OCI-LY1 (cell line): ENCODE results near the gene LSMEM2.
A peak's percentile ranks its signal among the peaks of the same experiment; 100 is the strongest.

ENCODE experiments used
- H2AFZ ChIP-seq: fragments of 200-600 bp; sonication (generic), shearing (Covaris generic); 2 replicates; pipeline ENCODE4 v1.6.0; 2014; ENCODE audit warnings: antibody characterized with exemption, mild to moderate bottlenecking, low read length
- H3F3A ChIP-seq: fragments of 200-600 bp; sonication (generic), shearing (Covaris generic); 2 replicates; pipeline ENCODE4 v1.6.0; 2014; ENCODE audit warnings: mild to moderate bottlenecking, antibody characterized with exemption, low read length, moderate library complexity; ENCODE audit not compliant: insufficient read depth
- H3K27ac ChIP-seq: fragments of 200-600 bp; sonication (generic); 2 replicates; pipeline ENCODE4 v1.5.1; 2014; ENCODE audit warnings: low read length, mixed run types, mild to moderate bottlenecking, low read depth; ENCODE audit not compliant: poor library complexity, severe bottlenecking
- H3K27me3 ChIP-seq: fragments of 200-600 bp; sonication (generic); 2 replicates; pipeline ENCODE4 v1.6.0; 2014; ENCODE audit warnings: antibody characterized with exemption, mild to moderate bottlenecking, low read length, moderate library complexity; ENCODE audit not compliant: insufficient read depth
- H3K36me3 ChIP-seq: fragments of 200-600 bp; sonication (generic); 2 replicates; pipeline ENCODE4 v1.6.1; 2014; ENCODE audit warnings: mild to moderate bottlenecking, antibody characterized with exemption, low read length, moderate library complexity, mixed read lengths; ENCODE audit not compliant: insufficient read depth
- H3K4me1 ChIP-seq: fragments of 200-600 bp; sonication (generic); 2 replicates; pipeline ENCODE4 v1.5.1; 2014; ENCODE audit warnings: mild to moderate bottlenecking, low read length, moderate library complexity; ENCODE audit not compliant: insufficient read depth, severe bottlenecking
- H3K4me2 ChIP-seq: fragments of 200-600 bp; sonication (generic), shearing (Covaris generic); 2 replicates; pipeline ENCODE4 v1.6.1; 2014; ENCODE audit warnings: low read length
- H3K4me3 ChIP-seq: fragments of 200-600 bp; sonication (generic); 2 replicates; pipeline ENCODE4 v1.5.1; 2014; ENCODE audit warnings: low read length, low read depth, mild to moderate bottlenecking, mixed read lengths; ENCODE audit not compliant: poor library complexity, severe bottlenecking
- H3K79me2 ChIP-seq: fragments of 200-600 bp; shearing (Covaris generic); 2 replicates; pipeline ENCODE4 v1.6.1; 2016; ENCODE audit warnings: mixed run types, low read length, mixed read lengths; ENCODE audit not compliant: insufficient read depth
- H3K9ac ChIP-seq: fragments of 200-600 bp; sonication (generic), shearing (Covaris generic); 2 replicates; pipeline ENCODE4 v1.6.1; 2014; ENCODE audit warnings: mild to moderate bottlenecking, low read length, mixed read lengths
- H3K9me2 ChIP-seq: fragments of 200-600 bp; sonication (generic), shearing (Covaris generic); 2 replicates; pipeline ENCODE4 v1.6.1; 2014; ENCODE audit warnings: low read depth, mild to moderate bottlenecking, low read length, mixed read lengths
- H3K9me3 ChIP-seq: fragments of 200-600 bp; shearing (Covaris generic); 2 replicates; pipeline ENCODE4 v1.6.1; 2014; ENCODE audit warnings: low read length, mixed read lengths
- H4K20me1 ChIP-seq: fragments of 200-600 bp; sonication (generic), shearing (Covaris generic); 2 replicates; pipeline ENCODE4 v1.6.0; 2016; ENCODE audit warnings: mild to moderate bottlenecking, low read length; ENCODE audit not compliant: insufficient read depth
- EZH2 ChIP-seq: fragments of 200-600 bp; sonication (generic), shearing (Covaris generic); IDR thresholded peaks from 2 replicates; pipeline ENCODE4 v1.8.0; 2017; ENCODE audit warnings: borderline replicate concordance, mixed run types, mild to moderate bottlenecking, antibody characterized with exemption, low read length, moderate library complexity, mixed read lengths
- TF ChIP-seq, protein P1 (sequence below): fragments of 200-600 bp; sonication (generic), shearing (Covaris generic); IDR thresholded peaks from 2 replicates; pipeline ENCODE4 v1.5.1; 2017; ENCODE audit warnings: mild to moderate bottlenecking, antibody characterized with exemption, low read length, moderate library complexity, mixed read lengths

LSMEM2 gene

DNA sequence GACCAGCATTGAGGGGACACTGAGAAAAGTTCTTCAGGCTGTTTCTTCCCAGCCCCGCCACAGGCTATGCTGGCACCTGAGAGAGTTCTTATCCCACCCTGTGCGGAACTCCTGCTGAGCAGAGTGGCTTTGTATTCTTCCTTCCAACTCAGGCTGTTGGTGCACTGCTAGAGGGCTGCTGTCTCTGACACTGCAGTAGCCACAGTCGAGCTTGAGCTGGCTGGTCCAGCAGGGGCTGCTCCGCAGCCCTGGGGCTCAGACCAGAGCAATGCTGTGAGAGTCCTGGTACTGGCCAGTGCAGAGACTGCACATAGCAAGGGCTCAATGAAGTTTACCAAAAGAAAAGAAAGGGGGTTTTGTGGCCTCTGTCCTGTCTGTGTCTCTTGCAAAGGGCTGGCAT, 39.2 kb upstream of the LSMEM2 start:
- no peak for TF ChIP-seq EZH2
- TF ChIP-seq, protein P1, sequence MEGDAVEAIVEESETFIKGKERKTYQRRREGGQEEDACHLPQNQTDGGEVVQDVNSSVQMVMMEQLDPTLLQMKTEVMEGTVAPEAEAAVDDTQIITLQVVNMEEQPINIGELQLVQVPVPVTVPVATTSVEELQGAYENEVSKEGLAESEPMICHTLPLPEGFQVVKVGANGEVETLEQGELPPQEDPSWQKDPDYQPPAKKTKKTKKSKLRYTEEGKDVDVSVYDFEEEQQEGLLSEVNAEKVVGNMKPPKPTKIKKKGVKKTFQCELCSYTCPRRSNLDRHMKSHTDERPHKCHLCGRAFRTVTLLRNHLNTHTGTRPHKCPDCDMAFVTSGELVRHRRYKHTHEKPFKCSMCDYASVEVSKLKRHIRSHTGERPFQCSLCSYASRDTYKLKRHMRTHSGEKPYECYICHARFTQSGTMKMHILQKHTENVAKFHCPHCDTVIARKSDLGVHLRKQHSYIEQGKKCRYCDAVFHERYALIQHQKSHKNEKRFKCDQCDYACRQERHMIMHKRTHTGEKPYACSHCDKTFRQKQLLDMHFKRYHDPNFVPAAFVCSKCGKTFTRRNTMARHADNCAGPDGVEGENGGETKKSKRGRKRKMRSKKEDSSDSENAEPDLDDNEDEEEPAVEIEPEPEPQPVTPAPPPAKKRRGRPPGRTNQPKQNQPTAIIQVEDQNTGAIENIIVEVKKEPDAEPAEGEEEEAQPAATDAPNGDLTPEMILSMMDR, result no peak
- Histone ChIP-seq H3K27ac (no peak overlapping the region), H3K9ac (no peak overlapping the region; the same call in 1 of the 2 replicates)

DNA sequence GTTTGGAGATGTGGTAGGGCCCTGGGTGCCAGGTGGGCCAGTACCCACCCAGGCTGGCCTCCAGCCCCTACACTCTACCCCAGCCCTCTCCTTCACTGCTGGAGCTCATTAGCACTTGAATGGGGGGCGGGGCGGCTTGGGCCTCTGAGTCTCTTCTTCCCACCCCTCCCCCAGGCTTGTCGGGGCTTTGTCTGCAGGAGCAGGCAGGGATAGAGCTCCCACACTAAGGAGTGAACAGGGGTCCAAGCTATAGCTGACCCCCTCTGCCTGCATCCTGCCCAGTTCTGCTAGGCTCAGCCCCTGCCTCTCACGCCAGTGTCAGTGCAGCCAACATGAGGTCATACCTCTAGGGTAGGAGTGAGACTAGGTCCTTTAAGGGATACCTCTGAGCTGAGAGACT, 37.7 kb upstream of the LSMEM2 start:
- TF ChIP-seq, protein P1, result no peak
- TF ChIP-seq EZH2, result no peak
- no peaks in the 10 kb centered on the region for H4K20me1 ChIP-seq
- peaks cover 28% of the 10 kb centered on the region for H3K79me2 ChIP-seq
- no peaks in the 10 kb centered on the region for H3K9me3 ChIP-seq
- H3K4me3 ChIP-seq, result no peak overlapping the region
- H3F3A ChIP-seq, result no peaks in the 10 kb centered on the region
- H3K4me1 ChIP-seq, result peaks cover 62% of the 10 kb centered on the region
- H3K9ac ChIP-seq, result no peak overlapping the region; the same call in 1 of the 2 replicates
- H3K36me3 ChIP-seq, result peaks cover 9% of the 10 kb centered on the region; the same call in 1 of the 2 replicates
- no peak overlapping the region for H2AFZ ChIP-seq
- H3K4me2 ChIP-seq, result peak overlapping the region; percentile 45; the same call in 1 of the 2 replicates
- H3K9me2 ChIP-seq, result no peaks in the 10 kb centered on the region
- no peaks in the 10 kb centered on the region for H3K27me3 ChIP-seq
- H3K27ac ChIP-seq, result peak overlapping the region; percentile 85

More for the DNA sequence above, 39.2 kb upstream of the LSMEM2 start:
- Histone ChIP-seq H3K36me3 (peaks cover 9% of the 10 kb centered on the region; the same call in 1 of the 2 replicates), H3K9me3 (no peaks in the 10 kb centered on the region), H2AFZ (no peak overlapping the region), H3K27me3 (no peaks in the 10 kb centered on the region), H3K4me1 (peaks cover 61% of the 10 kb centered on the region), H3F3A (no peaks in the 10 kb centered on the region), H3K79me2 (peaks cover 28% of the 10 kb centered on the region), H4K20me1 (no peaks in the 10 kb centered on the region), H3K4me3 (no peak overlapping the region), H3K9me2 (no peaks in the 10 kb centered on the region), H3K4me2 (no peak overlapping the region; the same call in 1 of the 2 replicates)

DNA sequence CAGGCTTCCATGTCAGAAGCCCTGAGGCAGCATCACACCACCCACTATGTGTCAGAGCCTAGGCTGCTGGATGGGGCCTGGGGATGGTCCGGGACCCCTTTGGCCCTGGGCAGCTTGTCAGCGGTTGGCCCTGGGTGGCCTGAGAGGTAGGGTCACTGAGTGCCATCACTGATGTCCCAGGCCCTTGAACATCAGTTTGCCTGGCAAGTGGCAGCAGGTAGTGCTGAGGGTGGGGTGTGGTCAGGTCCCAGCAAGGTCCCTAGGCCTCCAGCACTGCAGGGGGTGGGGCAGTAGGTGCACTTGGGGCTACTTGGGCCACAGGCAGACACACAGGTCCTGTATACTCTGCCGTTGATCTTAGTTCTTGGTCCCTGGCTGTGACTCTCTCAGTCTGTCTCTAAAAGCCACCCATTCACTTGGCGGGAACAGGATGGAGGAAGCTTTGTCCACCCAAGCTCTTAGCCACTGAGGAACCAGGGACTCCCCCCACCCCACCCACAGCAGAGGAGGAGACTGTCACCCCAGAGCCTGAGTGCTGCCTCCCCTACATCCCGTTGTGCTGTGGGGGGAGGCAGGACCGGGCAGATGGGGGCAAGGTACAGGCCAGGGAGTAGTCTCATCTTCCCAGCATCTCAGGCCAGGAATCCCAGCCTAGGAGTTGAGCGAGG, 37.0 kb upstream of the LSMEM2 start:
- Histone ChIP-seq H3K27me3 (no peaks in the 10 kb centered on the region), H3K4me1 (peaks cover 69% of the 10 kb centered on the region), H3K27ac (peak overlapping the region; percentile 85), H3K36me3 (peaks cover 9% of the 10 kb centered on the region; the same call in 1 of the 2 replicates), H3F3A (no peaks in the 10 kb centered on the region), H3K4me2 (peak overlapping the region; percentile 45; the same call in 1 of the 2 replicates), H4K20me1 (no peaks in the 10 kb centered on the region), H3K4me3 (no peak overlapping the region), H3K79me2 (peaks cover 22% of the 10 kb centered on the region), H2AFZ (no peak overlapping the region), H3K9ac (peak overlapping the region; percentile 22; the same call in 1 of the 2 replicates), H3K9me2 (no peaks in the 10 kb centered on the region), H3K9me3 (no peaks in the 10 kb centered on the region)
- TF ChIP-seq EZH2, result no peak
- TF ChIP-seq, protein P1, result no peak
